Adipocyte (in vitro differentiated cells): ENCODE results near the gene GASK1B.

ENCODE experiments used
- DNase-seq: peaks from one replicate; pipeline ENCODE4 v3.0.0-alpha.2; 2015; ENCODE audit warnings: low read depth
- H3K27me3 ChIP-seq: replicated peaks from 2 replicates; pipeline ENCODE4 v1.7.0; 2013; ENCODE audit warnings: mild to moderate bottlenecking, low read length, moderate library complexity; ENCODE audit not compliant: control insufficient read depth, insufficient read depth
- H3K36me3 ChIP-seq: 2 replicates; pipeline ENCODE4 v1.7.0; 2013; ENCODE audit warnings: low read length, mild to moderate bottlenecking, moderate library complexity; ENCODE audit not compliant: control insufficient read depth, insufficient read depth, severe bottlenecking
- H3K4me1 ChIP-seq: 2 replicates; pipeline ENCODE4 v1.7.0; 2013; ENCODE audit warnings: mild to moderate bottlenecking, low read length, moderate library complexity; ENCODE audit not compliant: control insufficient read depth, insufficient read depth
- H3K4me3 ChIP-seq: 2 replicates; pipeline ENCODE4 v1.7.0; 2013; ENCODE audit warnings: mild to moderate bottlenecking, low read length, moderate library complexity
- H3K9ac ChIP-seq: 2 replicates; pipeline ENCODE4 v1.7.0; 2013; ENCODE audit warnings: mild to moderate bottlenecking, low read length, moderate library complexity
- H3K9me3 ChIP-seq: 2 replicates; pipeline ENCODE4 v1.7.0; 2013; ENCODE audit warnings: mild to moderate bottlenecking, low read length, moderate library complexity; ENCODE audit not compliant: control insufficient read depth

The GASK1B gene

DNA sequence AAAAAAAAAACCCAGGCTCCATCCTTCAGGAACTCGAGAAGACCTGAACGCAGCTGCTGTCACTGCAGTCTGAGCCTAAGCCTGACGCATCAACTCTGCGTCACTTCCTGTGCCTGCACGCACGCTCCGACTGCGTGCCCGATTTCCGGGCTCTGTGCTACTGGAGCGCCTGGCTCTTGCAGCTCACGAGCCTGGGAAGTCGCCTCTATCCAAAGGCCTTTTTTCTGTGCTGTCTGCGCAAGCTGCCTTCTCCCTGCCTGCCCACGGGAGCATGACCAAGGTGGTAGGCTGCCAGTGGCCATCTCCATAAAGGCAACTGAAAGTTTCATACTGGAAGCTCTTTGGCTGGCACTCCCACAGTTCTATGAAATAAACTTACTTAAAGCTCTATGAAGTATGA, 9.9 kb upstream of the GASK1B start:
- H3K9ac ChIP-seq: no peak overlapping the region
- no peak for DNase-seq
- no peaks in the 10 kb centered on the region for H3K36me3 ChIP-seq
- H3K4me1 ChIP-seq: no peaks in the 10 kb centered on the region
- no peak overlapping the region for H3K4me3 ChIP-seq
- no peaks in the 10 kb centered on the region for H3K9me3 ChIP-seq
- H3K27me3 ChIP-seq: no peaks in the 10 kb centered on the region

DNA sequence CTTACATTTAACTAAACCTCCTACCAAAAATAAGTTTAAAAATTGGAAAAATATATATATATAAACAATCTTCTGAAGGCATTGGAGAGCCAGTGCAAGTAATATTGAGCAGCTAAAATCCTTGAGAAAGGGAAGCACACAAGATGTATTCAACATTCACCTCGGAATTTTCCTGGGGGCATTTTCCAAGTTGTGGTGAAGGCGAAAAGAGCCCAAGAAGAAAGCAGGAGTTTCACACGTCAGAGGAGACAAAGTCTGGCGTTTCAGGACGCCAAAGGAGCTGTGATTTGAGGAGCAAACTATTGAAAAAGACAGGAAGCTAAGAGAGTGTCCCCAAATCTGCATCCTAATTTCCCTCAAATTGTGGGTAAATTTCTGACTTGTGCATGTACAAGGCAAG, 9.1 kb upstream of the GASK1B start:
- Histone ChIP-seq H3K27me3 (no peaks in the 10 kb centered on the region), H3K4me3 (no peak overlapping the region), H3K36me3 (no peaks in the 10 kb centered on the region), H3K9me3 (no peaks in the 10 kb centered on the region), H3K4me1 (no peaks in the 10 kb centered on the region), H3K9ac (no peak overlapping the region)
- no peak for DNase-seq

DNA sequence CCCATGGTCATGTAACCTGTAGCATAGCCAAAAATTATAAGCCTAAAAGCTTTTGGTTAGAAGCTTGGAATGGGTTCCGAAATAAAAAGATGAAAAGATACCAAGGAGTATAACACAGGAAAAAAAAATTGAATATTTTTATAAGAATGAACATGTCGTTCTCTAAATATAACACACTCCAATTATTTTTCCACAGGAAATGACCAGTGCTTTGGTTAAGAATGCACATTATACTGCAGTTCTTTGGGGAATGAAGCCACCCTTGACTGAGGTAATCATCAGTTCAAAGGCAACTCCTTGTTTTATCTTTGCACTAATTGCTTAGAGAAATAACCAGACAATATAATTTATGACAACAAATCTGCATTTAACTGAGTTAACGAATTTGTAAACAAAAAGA, 6.6 kb upstream of the GASK1B start:
- Histone ChIP-seq H3K36me3 (no peaks in the 10 kb centered on the region), H3K4me3 (no peak overlapping the region), H3K9ac (no peak overlapping the region), H3K27me3 (no peaks in the 10 kb centered on the region), H3K4me1 (peaks cover 4% of the 10 kb centered on the region), H3K9me3 (no peaks in the 10 kb centered on the region)
- DNase-seq: no peak

DNA sequence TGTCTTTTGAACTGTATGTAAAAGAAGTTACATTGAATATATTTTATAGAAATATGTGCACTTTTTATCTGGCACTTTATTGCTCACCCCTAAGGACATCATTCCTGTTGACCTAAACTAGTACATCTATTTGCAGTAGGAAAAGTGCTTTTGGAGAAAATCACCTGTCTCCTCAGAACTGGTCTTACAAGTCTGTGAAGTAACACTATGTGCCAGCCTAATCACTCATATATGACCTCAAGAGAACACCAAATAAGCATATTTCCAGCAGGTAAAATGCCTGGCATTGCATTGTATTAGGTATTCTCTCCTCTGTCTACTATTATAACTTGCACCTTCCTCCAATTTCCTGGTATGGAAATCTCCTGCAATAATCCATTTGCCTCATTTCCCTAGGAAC, 4.0 kb upstream of the GASK1B start:
- DNase-seq: no peak
- Histone ChIP-seq H3K4me1 (peaks cover 13% of the 10 kb centered on the region), H3K9me3 (no peaks in the 10 kb centered on the region), H3K27me3 (no peaks in the 10 kb centered on the region), H3K36me3 (no peaks in the 10 kb centered on the region), H3K9ac (no peak overlapping the region), H3K4me3 (no peak overlapping the region)

DNA sequence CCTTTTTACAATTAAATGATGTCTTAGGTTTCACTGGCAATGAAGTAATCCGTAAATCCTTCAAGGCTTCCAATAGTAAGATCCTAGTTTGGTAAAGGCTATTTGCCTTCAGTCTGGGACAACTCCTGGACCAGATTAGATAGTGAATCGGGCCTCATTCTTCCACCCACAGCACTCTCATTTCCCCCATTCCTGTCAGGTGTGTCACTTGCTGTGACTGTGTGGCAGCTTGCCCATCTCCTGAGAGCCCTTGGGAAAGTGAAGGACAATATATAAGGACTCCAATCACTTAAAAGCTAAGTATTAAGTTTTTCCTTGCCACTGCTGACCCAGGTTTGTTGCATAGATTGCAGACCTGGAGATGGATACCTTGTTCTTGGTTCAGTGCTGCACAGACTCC, 3.3 kb upstream of the GASK1B start:
- Histone ChIP-seq H3K4me3 (no peak overlapping the region), H3K36me3 (no peaks in the 10 kb centered on the region)
- DNase-seq: peak; percentile 36

DNA sequence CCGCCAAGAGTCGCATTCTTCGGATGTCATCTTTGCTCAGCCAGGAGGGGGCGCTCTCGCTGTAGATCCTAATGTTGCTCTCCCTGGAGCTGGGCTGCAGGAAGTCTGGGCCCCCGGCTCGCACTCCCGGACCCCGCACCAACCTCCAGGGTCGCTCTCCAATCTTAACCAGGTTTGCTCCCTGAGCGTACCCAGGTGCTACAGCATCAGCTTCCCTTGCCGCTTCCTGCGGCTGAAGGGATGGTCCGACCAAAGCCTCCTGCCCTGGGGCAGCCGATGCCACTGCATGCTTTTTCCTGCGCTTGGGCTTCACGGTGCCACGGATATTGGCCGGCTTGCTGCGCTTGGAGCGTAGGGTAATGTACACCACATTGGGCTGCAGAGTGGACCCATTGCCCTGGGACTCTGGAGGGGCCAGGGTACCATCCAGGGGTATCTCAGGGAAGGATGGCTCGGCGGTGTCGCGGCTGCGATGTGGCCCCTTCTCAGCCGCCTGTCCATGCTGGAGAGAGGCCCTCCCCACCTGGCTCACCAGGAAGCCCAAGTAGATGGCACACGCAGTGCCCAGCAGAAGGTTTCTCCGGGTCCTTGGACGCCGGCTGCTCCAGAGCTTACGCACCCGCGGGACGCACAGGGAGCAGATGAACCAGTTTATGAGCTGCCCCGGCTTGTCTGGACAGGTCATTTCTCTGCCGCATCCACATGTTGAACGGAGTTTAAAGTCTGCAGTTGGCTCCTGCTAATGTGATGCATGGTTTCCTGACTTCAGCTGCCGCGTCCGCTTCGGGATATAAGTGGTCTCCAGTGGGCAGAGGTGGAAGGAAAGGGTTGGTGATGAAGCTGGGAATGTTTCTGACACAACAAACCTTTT, 1.9 kb downstream of the GASK1B start:
- peaks cover 43% of the 10 kb centered on the region for H3K4me1 ChIP-seq
- no peaks in the 10 kb centered on the region for H3K36me3 ChIP-seq
- DNase-seq: no peak
- H3K27me3 ChIP-seq: no peaks in the 10 kb centered on the region
- H3K4me3 ChIP-seq: peak overlapping the region; percentile 90
- H3K9ac ChIP-seq: peak overlapping the region; percentile 89
- H3K9me3 ChIP-seq: no peaks in the 10 kb centered on the region

More for the DNA sequence above, 3.3 kb upstream of the GASK1B start:
- H3K9ac ChIP-seq: no peak overlapping the region
- H3K4me1 ChIP-seq: peaks cover 13% of the 10 kb centered on the region
- H3K9me3 ChIP-seq: no peaks in the 10 kb centered on the region
- H3K27me3 ChIP-seq: no peaks in the 10 kb centered on the region

DNA sequence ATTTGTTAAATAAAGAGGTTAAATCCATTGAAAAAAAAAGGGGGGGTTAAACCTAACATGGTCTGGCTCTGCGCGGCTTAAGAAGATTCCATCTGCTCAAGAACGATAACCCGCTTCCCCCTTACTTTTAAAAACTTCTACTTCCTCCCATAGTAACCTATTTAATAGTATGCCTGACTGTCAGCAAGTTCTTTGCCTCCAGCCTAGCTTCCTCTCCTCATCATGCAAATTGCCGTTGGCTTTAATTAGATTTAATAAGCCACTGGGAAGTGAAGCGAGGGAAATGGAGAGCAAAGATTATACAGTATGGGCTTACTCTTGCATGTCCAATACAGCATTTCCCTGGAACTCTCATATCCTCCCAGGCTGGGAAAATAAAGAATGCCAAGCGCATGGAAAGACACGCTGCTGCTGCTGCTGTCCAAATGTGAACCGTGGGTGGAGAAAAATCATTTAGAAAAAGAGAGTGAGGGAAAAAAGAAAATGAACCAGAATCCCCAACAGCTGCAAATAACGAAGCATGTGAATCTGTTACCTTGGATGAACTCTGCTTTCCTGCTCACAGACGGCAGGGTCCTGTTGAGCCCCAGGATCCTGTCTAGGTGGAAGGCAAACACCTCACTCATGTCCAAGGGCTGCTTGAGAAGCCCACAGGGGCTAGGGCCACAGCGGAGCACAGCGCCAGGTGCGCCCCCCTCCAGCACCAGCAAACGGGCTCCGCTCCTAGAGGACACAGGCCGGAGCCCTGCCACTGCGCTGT, 2.7 kb downstream of the GASK1B start:
- Histone ChIP-seq H3K27me3 (no peaks in the 10 kb centered on the region), H3K4me1 (peaks cover 50% of the 10 kb centered on the region), H3K9me3 (no peaks in the 10 kb centered on the region), H3K9ac (peak overlapping the region; percentile 89), H3K36me3 (no peaks in the 10 kb centered on the region), H3K4me3 (peak overlapping the region; percentile 90)
- no peak for DNase-seq

DNA sequence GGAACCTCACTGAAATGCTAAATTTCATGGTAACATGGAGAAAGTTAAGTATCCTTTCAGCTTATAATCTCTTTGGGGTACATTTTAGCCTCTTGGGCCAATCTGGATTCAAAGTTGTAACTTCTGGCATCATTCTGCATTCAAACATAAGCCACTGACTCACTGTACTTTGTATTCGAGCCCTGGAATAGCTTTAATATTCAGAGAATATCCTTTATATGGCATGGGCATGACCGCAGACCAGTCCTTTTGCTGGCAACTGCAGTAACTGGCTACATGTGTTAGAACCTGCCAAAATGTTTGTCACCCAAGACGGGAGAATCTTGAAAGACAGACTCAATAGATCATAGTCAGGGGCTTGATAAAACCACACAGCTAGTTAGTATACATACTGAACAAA, 3.3 kb downstream of the GASK1B start:
- Histone ChIP-seq H3K9ac (peak overlapping the region; percentile 89), H3K4me3 (peak overlapping the region; percentile 90), H3K36me3 (no peaks in the 10 kb centered on the region), H3K4me1 (peaks cover 56% of the 10 kb centered on the region), H3K27me3 (no peaks in the 10 kb centered on the region), H3K9me3 (no peaks in the 10 kb centered on the region)
- DNase-seq: no peak

DNA sequence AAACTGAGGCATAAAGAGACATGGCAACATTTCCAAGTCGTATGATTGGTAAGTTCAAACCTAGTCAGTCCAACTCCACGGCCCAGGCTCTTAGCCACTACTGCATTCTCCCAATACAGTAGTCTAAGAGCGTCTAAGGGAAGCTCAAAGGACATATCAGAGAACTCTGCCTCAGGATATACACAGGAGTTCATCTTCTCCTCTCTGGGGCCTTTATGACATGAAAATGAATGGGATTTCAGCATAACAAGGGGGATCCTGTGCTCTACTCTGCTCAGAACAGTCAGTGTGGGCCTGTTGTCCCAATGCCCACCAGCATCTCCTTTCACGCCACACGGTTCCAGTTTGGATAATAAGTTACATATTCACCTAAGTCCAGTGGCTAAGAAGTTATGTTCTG, 4.2 kb downstream of the GASK1B start:
- Histone ChIP-seq H3K27me3 (no peaks in the 10 kb centered on the region), H3K9ac (peak overlapping the region; percentile 89), H3K4me1 (peaks cover 62% of the 10 kb centered on the region), H3K36me3 (no peaks in the 10 kb centered on the region), H3K4me3 (peak overlapping the region; percentile 90), H3K9me3 (no peaks in the 10 kb centered on the region)
- no peak for DNase-seq

DNA sequence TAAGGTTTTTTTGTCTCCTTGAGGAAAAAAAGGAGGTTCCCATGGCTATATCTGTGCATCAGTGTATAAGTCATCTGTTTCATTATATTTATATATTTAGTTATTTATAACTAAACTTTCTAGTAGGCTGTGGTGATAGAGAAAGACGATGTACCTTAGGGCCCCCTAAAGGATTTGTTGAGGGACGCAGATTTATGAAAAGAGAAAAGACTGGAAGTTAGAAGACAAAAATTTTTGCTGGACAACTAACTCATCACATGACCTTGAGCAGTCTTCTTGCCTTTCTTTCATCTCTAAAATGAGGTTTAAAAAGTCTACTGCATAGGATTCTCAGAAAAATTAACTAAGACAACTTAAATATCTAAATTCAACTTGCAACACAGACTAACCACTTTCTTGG, 6.1 kb downstream of the GASK1B start:
- Histone ChIP-seq H3K9me3 (no peaks in the 10 kb centered on the region), H3K27me3 (no peaks in the 10 kb centered on the region), H3K36me3 (no peaks in the 10 kb centered on the region), H3K4me1 (peaks cover 57% of the 10 kb centered on the region), H3K4me3 (peak overlapping the region; percentile 90), H3K9ac (no peak overlapping the region)
- DNase-seq: no peak

DNA sequence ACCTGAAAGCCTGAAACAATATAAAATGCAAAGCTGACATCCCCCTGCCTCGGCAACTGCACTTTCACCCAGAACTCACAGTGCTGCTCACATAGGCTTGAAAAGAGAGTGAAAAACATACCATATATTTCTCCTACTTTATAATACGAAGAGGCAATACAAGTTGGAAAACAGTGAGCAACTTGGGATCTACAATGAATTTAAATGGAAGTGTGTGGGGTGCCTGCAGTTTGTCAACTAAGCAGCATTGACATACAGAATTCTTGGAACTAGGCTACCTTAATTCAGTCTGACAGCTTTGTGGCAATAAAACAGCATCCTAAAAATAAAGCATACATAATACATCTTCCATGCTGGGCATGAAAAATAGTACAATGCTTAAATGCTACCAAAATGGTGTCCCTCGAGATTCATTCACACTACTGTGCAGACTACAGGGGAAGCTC, 8.0 kb downstream of the GASK1B start:
- H3K9ac ChIP-seq: peak overlapping the region; percentile 18
- peak overlapping the region; percentile 57 for H3K4me3 ChIP-seq
- peaks cover 56% of the 10 kb centered on the region for H3K4me1 ChIP-seq
- peak; percentile 63 for DNase-seq
- no peaks in the 10 kb centered on the region for H3K27me3 ChIP-seq
- H3K36me3 ChIP-seq: no peaks in the 10 kb centered on the region
- H3K9me3 ChIP-seq: no peaks in the 10 kb centered on the region
